Ureter (tissue), 1 donor: Measurements from ENCODE around the gene GSN. TPM values are rescaled to one million over a fixed set of nuclear protein-coding genes. Genes with fewer than 3 reads are reported as not detected.
A peak's percentile ranks its signal among the peaks of the same experiment; 100 is the strongest.

ENCODE experiments used
- DNase-seq: peaks from one replicate; pipeline ENCODE4 v3.0.0-alpha.2; 2020; ENCODE audit warnings: low spot score
- total RNA-seq: library from RNA; stranded (reverse); gene quantifications from one replicate; pipeline ENCODE4 v1.2.4, GENCODE V29; 2023
- donor health status: DM: yes; HTN: yes; CAD: no.

GSN gene
- total RNA-seq, 1 donor from 2014 or later: 510 TPM

DNA sequence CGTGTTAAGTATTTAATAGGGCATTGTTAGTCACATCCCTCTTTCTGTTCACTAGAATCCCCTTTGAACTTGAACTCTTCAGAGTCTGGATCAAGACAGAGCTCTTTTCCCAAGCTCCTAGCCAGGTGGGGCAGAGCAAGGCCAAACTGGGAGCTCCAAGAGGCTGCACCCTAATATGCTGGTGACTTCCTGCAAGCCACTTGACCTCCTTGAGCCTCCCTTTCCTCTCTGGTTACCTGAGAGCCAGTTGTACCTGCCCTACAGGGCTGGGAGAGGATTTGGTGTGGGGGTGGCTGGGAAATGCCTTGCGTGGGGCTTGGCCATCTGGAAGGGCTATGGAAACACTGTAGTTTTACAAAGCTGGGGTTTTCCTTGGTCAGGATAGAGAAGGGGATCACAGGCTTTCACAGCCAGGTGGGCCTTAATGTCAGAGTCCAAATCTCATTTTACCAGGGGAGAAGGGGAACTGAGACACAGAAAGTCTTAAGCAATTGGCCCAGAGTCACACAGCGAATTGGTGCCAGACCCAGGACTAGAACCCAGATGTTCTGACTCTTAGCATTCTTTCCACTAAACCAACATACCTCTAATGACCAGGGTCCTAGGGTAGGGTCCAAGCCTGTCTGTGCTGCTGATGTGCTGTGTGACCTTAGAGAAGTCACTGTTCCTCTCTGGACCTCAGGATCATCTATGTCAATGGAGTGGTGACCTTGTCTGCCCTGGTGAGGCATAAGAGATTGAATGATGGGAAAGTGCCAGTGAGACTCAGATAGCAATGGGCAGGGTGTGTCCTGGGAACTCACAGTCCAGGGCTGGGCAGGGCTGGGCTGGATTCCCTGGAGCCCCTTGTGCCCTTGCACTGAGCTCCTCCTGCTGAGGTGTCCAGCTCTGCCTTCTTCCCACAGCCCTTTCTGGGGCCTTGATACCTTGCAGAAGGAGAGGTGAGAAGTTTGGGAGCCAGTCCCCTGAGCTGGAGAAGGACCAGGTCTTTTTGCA is 35.8 kb downstream of the GSN start:
- DNase-seq: no peak

DNA sequence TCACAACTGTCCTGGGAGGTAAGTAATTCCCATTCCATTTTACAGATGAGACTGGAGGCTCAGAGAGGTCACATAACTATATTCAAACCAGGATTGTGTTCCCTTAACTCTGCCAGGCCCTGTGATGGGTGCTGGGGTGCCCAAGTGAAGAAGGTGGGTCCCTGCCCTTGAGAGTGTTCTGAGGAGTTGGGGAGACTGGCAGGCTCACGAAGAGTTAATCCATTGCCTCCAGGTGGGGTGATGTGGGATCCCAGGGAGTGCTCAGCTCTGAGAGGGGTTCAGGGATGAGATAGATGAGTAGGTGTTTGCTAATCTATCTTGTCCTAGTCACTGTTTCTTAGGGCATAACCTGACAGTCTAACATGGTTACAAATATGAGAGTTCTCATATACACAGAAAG is 36.7 kb downstream of the GSN start:
- DNase-seq: no peak

DNA sequence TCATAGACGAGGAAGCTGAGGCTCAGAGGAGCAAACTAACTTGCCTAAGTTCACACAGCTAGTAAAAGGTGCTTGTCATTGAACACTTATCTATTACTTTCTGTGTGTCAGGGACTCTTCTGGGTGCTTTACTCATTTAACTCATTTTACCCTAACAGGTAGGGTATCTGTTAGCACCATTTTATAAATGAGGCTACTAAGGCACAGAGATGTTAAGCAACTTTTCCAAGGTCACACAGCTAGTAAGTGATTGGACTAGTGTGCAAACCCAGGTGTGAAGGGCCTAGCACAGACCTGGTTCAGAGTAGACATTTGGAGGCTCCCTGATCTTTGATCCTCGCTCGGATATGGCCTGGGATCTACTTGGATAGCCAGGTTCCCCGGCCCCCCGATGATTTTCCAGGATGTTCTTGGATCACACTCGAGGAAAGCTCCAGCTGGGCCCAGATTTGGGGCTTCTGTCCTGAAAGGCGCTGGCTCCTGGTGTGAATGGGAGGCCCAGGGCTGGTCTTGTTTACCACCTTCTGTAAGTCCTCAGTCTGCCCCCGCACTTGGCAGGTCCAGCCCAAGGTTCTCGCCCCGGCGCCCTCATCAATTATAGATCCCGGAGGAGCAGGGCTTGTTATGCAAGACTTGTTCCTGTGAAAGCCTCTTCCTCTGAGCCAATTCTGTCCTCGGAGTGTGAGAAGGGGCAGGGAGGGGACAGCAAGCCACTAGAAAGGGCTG is 37.5 kb downstream of the GSN start:
- DNase-seq: no peak

DNA sequence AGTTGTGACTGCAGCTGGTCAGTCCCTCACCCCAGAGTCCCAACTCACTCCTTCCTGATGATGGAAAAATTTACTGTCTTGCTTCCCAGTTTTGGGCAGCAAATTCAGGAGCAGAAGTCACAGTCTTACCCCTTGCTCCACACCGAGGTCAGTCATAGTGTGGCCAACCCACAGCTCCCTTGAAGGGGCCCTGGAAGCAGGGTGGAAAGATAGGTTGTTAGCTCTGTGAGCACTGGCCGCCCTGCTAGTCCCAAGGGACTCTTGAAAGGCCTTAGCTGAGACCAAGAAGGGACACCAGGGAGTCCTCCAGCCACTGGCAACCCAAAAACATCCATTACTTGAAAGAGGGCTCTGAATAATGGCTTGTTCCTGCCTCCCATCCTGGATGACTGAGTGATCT is 40.0 kb downstream of the GSN start:
- DNase-seq: no peak

DNA sequence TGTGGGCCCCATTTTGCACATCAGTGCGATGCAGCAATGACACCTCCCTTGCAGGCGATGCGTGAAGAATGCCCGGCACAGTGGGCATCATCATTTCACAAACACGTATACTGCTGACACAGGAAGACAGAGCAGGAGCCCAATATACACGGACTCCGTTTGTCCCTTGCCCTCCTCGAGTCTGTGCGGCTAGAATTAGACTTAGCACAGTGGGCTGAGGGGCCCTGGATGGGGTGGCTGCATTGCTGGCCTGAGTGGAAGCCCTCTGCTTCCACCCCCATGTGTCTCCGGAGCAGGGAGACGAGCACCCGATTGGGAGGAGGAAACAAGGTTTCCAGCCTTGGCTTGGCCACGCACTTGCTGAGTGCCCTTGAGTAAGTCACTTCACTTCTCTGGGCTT is 40.8 kb downstream of the GSN start:
- DNase-seq: no peak

DNA sequence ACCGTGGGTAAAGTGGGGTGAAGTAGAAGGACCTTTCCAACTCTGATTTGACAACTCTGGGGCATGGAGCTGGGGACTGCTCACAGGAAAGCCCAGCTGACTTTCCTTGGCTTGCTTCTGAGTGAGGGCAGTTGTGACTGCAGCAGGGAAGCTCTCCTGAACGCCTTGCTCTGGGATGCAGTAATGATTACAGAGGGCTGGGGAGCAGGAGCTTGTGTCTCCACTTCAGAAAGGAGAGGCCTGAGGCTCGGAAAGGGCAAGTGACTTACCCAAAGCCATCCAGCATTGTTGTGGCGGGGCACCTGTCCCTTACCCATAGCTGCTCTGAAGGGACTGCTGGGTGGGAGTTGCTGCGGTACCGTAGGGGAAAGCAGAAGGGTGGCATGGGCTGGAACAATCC is 41.2 kb downstream of the GSN start:
- no peak for DNase-seq

DNA sequence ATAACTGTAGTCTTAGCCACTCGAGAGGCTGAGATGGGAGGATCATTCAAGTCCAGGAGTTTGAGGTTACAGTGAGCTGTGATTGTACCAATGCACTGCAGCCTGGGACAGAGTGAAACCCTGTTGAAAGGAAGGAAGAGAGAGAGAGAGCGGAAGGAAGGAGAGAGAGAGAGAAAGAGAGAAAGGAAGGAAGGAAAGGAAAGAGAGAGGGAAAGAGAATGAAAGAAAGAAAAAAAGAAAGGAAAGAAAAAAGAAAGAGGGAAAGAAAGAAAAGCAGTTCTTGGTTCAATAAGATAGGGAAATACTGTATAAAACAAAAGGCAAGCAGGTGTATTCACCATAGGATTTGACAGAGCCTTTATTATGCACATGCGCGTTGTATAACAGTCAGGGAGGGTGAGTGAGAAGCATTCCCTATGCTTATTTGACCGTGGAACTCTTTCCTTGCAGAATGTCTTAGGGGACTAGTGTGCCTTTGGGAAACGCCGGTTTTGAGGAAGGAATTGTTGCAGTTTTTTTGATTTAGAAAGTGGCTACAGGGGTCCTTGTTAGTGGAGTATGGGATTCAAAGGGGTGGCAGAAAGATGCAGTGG is 42.0 kb downstream of the GSN start:
- no peak for DNase-seq

DNA sequence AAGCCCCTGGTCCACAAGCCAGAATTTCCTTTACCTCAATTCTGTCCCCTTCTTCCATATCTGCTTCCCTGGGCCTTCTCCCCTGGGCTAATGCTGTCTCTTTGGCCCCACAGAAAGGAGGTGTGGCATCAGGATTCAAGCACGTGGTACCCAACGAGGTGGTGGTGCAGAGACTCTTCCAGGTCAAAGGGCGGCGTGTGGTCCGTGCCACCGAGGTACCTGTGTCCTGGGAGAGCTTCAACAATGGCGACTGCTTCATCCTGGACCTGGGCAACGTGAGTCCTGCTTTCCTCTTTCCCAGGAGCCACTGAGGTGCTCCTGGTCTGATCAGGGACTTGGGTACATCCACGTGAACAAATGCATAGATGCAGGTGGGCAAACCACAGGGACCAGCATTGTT is 42.6 kb downstream of the GSN start:
- DNase-seq: no peak

DNA sequence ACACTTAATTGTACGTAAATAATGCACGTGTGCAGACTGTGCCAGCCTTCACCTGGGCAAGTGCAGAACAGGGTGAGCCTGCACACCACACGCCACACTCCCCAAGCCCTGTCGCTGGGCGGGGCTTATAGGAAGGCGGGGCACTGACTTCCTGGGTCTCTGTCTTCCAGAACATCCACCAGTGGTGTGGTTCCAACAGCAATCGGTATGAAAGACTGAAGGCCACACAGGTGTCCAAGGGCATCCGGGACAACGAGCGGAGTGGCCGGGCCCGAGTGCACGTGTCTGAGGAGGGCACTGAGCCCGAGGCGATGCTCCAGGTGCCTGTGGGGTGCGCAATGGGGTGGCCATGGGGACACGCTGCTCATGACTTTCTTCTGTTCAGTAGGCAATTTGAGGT is 44.2 kb downstream of the GSN start:
- DNase-seq: no peak

DNA sequence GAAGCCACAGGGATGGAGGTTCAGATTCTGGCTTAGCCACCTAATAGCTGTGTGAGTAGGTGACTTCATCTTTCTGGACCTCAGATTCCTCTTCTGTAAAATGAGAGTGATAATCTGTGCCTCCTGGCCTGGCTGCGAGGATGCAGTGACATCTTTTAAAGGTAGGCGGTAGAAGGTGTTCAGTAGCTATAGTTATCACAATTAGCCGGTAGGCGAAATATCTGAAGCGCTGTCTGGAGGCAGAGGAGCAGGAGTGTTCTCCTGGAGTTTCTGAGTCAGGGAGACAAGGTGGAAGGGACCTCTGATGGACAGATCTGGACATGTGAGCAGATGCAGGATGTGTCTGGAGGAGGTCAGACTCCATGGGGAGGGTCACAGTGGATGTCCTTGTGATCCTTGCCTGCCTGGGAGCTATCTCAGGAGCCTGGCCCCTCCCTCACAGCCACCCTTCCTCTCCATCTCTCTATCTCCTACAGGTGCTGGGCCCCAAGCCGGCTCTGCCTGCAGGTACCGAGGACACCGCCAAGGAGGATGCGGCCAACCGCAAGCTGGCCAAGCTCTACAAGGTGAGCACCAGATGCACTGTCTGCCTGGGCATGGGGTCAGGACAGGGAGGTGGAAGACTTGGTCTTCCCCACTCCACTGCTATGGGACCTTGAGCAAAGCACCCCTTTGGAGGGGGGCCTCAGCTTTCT is 45.6 kb downstream of the GSN start:
- DNase-seq: no peak

DNA sequence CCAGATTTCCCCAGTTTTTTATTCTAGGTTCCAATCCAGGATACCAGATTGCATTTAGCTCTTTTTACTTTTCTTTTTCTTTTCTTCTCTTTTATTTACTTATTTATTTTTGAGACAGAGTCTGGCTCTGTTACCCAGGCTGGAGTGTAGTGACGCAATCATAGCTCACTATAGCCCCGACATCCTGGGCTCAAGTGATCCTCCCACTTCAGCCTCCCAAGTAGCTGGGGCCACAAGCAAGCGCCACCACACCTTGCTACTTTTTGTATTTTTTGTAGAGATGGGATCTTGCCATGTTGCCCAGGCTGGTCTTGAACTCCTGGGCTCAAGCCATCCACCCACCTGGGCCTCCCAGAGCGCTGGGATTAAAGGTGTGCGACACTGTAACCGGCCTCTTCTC is 48.4 kb downstream of the GSN start:
- DNase-seq: no peak

DNA sequence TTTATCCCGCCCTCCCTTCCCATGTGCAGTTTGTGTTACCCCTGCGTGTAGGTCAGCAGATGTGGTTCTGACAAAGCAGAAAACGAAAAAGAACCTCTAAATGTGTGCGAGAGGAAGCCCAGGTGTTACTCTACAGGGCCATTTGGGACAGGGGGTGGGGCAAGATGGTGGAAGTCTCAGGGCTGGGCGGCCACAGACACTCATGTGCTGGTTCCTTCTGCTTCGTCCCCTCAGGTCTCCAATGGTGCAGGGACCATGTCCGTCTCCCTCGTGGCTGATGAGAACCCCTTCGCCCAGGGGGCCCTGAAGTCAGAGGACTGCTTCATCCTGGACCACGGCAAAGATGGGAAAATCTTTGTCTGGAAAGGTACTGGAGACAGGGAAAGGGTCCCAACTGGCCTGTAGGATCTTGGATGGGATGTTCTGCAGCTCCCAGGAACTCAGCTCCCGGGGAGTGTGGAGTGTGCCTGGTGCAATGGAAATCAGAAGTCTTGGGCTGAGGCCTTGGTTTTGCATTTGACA is 49.0 kb downstream of the GSN start:
- no peak for DNase-seq

DNA sequence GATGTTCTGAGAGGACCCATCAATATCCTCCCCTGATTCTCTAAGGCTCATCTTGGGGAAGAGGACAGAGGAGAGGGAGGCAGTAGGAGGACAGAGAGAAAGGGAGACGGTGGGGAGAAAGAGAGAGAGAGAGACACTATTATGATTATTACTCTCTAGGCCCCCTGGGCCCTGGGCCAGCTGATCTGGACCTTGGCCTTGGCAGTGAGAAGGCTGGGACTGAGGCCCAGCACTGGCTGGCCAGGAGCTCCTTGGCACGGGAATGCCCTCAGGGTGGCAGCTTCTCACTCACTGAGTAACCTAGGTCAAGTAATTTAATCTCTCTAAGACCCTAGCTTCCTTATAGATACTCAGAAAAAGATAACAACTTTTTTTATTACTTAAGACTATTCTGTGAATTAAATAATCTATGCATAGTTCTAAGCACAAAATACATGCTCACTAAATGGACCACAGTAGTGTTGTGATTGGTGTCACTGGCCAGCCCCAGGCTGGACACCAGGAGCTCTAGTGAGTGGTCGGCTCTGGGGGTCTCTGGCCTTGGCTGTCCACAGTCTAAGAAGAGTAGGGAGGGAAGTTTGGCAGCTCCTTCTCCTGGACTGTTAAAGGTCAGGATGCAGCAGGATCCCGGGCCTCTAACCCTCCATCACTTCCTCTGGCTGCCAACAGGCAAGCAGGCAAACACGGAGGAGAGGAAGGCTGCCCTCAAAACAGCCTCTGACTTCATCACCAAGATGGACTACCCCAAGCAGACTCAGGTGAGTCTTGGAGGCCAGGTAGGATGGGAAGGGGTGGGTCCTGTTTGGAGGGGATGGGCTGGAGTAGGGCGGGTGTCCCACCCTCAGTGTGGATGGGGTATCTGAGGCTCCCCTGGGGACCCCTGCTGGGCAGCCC is 50.0 kb downstream of the GSN start:
- peak; percentile 35 for DNase-seq

DNA sequence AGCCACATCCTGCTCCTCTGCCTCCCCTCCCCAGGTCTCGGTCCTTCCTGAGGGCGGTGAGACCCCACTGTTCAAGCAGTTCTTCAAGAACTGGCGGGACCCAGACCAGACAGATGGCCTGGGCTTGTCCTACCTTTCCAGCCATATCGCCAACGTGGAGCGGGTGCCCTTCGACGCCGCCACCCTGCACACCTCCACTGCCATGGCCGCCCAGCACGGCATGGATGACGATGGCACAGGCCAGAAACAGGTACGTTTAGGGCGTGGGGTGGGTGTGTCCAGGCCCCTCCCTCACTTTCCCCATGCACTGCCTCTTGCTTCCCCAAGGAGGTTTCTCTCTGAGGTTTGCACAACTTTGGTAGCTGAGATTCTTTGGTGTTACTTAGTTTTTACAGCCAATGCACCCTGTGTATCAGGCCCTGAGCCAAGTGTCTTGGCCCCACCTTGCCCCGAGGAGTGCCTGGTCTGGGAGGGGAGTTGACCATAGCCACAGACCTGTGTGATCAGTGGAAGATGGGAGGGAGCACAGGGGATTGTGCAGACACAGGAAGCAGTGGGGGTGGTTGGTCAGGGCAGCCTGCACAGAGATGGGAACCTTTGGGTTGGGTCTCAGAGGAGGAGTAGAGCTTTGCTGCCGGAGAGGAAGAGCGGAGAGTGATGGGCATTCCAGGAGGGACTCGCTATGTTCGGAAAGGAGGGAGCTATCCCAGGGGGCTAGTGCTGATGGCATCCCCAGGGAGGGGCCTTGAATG is 50.8 kb downstream of the GSN start:
- DNase-seq: peak; percentile 40

DNA sequence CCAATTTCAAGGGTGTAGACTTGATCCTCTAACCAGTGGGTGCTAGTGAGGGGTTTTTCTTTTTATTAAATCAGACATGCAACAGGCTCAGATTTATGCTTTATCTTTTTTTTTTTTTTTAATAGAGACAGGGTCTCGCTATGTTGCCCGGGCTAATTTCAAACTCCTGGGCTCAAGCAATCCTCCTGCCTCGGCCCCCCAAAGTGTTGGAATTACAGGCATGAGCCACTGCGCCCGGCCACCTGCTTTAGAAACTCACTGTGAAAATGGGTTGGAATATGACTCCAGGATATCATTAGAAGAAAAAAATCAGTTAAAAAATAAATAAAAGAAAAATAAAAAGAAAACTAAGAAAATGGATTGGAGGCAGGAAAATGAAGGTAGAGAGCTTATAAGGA is 51.4 kb downstream of the GSN start:
- DNase-seq: no peak

DNA sequence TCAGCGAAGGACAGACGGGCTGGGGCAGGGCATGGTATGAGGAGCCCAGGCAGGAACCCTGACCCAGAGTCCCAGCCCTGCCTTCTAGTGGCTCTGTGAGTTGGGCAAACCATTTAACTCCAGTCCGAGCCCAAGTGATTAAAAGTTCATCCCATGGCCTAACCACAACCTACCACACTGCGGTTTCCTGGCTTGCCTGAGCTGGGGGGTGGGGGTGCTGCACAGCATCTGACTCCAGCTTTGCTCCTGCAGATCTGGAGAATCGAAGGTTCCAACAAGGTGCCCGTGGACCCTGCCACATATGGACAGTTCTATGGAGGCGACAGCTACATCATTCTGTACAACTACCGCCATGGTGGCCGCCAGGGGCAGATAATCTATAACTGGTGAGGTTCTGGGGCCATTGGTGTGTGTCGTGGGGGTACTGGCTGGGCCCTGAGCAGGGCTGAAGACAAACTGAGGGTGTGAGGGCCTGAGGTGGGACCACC is 53.1 kb downstream of the GSN start:
- peak; percentile 45 for DNase-seq

DNA sequence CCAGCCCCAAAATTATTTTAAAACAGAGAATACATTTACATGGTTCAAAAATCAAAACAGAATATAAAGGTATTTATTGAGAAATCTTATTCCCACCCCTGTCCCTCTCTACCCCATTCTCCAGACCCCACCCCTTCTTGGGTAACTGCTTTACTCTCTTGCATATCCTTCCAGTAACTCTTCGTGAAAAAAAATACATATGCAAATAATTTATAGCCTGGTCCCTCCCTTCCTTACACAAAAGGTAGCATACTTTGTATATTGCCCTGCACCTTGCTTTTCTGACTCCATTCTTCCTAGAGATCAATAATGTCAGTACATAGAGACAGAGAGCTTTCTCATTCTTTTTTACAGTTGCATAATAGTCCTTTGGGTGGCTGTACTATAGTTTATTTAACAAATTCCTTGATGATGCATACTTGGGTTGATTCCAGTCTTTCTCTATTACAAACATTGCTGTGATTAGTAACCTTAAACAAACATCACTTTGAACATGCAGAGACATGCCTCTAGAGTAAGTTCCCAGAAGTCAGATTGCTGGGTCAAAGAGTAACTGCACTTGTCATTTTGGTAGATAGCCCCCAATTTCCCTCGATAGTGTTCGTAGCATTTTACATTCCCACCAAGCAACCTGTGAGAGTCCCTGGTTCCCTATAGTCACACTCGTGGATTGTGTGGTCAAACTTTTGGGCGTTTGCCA is 54.2 kb downstream of the GSN start:
- DNase-seq: peak; percentile 35

DNA sequence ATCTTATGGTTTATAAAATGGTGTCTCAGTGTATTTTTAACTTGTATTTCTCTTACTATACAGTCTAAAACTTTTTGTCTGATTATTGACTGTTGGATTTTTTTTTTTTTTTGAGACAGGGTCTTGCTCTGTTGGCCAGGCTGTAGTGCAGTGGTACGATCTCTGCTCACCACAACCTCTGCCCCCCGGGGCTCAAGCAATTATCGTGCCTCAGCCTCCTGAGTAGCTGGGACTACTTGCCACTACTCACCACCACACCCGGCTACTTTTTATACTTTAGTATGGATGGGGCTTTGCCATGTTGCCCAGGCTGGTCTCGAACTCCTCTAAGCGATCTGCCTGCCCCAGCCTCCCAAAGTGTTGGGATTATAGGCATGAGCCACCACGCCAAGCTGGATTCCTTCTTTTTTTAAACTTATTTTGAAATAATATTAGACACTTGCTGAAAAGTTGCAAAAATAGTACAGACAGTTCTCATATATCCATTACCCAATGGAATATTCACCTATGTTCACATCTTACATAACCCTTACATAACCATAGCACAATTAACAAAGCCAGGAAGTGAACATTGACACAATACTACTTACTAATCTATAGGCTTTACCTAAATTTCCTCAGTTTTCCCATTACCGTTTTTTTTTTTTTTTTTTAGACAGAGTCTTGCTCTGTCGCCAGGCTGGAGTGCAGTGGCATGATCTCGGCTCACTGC is 54.9 kb downstream of the GSN start:
- peak; percentile 24 for DNase-seq
